GM03348 (cell line): Measurements from ENCODE around the gene NUTF2.
"Not testable (repeated sequence)": the region's sequence is repeated elsewhere in the genome, so short reads cannot be mapped to it uniquely, and the experiment has no call there.

Source experiments
- DNase-seq: peaks from one replicate; pipeline ENCODE4 v3.0.0; 2012; ENCODE audit warnings: low spot score

Gene NUTF2

GRCh38 chr16:67846320-67847063 lies at the start of gene NUTF2:
TSS of gene NUTF2 (plus strand) at chr16:67846933. CDS start at chr16:67865131, 18,198 bp downstream.
- DNase-seq = peak; percentile 96

DNA sequence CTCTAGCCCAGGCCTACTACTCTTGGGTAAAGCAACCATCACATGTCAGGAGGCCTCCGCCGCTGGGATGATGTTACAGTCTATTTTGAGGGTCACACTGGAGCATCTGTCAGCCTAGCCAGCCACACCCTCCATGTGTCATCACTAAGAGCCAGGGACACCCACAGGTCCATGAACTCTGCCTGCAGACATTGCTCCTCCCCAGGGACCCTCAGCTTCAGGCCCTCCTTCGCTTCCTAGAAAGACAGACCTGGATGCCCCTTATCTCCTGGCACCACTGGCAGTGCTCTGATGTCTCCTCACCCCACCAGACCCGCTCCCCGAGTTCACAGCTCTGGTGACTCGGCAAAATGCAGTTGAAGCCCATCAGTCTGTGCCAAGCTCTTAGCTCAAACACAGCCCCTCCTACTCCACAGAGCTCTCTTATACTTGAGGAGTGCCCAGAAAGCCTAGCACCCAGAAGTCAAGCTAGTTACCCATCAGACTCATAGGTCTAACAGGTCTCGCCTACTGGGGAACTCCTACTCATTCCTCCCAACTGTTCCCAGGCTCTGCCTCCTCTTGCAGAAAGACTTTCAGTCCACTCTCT lies 46.3 kb upstream of the NUTF2 start:
- DNase-seq = no peak

GRCh38 chr16:67801241-67801640 lies 45.5 kb upstream of the NUTF2 start:
- DNase-seq = no peak

- DNase-seq = no peak
Observed at GRCh38 chr16:67801883-67802282, 44.9 kb upstream of the NUTF2 start.

DNA sequence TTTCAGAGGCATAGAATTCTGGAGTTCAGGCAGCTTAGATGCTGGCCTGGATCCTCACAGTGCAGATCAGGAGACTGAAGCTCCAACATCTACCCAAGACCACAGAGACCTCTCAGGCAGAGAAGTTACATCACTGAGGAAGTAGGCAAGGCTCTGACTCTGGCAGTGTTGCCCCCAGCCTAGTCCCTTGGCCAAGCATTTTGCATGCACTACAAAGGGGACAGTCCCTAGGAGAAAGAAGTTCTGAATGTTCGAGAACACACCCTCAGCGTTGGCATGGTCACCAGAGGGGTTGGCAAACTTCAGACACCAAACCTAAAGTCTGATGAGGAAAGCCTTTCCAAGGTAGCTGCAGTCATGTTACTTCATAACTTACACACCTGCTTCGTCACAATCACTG lies 42.8 kb upstream of the NUTF2 start:
- no peak for DNase-seq

- no peak for DNase-seq
Observed at GRCh38 chr16:67804853-67805542, 41.7 kb upstream of the NUTF2 start.

- DNase-seq = no peak
Observed at GRCh38 chr16:67805718-67806427, 40.9 kb upstream of the NUTF2 start.

- DNase-seq = peak; percentile 99
Observed at GRCh38 chr16:67806428-67807147, 40.1 kb upstream of the NUTF2 start, which contains the start of the genes RANBP10 and TSNAXIP1. TSS of gene RANBP10 (minus strand) at chr16:67806560. CDS start at chr16:67806536, 24 bp downstream. TSS of gene TSNAXIP1 (plus strand) at chr16:67806889. CDS start at chr16:67807150, 261 bp downstream.

- no peak for DNase-seq
Observed at GRCh38 chr16:67807148-67807682, 39.5 kb upstream of the NUTF2 start.

- no peak for DNase-seq
Observed at GRCh38 chr16:67811899-67812298, 34.8 kb upstream of the NUTF2 start.

GRCh38 chr16:67814567-67814966 lies 32.2 kb upstream of the NUTF2 start:
- no peak for DNase-seq

- DNase-seq = no peak
Observed at GRCh38 chr16:67820608-67821259, 26.0 kb upstream of the NUTF2 start.

GRCh38 chr16:67822511-67822910 lies 24.2 kb upstream of the NUTF2 start:
- DNase-seq = no peak

- no peak for DNase-seq
Observed at GRCh38 chr16:67825119-67825518, 21.6 kb upstream of the NUTF2 start.

- no peak for DNase-seq
Observed at GRCh38 chr16:67825906-67826305, 20.8 kb upstream of the NUTF2 start.

- no peak for DNase-seq
Observed at GRCh38 chr16:67828651-67829050, 18.1 kb upstream of the NUTF2 start.

DNA sequence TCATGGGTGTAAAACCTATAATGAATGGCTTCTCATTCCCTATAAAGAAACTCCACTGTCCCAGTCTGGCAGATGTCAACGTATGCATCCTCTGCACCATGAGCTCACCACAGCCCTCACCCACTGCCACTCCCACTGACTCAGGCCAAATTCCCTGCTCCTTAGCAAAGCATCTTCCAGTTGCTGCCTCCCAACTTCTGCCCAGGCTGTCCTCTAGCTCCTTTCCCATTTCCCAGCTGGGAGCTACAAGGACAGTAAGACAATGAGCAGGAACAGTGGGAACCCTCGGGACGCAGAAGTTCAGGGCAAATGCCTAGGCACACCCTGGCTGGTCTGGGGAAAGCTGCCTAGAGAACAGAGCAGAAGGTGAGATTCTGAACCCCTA lies 13.7 kb upstream of the NUTF2 start:
- peak; percentile 83 for DNase-seq

- DNase-seq = peak; percentile 96
Observed at GRCh38 chr16:67833415-67834241, 13.1 kb upstream of the NUTF2 start.

DNA sequence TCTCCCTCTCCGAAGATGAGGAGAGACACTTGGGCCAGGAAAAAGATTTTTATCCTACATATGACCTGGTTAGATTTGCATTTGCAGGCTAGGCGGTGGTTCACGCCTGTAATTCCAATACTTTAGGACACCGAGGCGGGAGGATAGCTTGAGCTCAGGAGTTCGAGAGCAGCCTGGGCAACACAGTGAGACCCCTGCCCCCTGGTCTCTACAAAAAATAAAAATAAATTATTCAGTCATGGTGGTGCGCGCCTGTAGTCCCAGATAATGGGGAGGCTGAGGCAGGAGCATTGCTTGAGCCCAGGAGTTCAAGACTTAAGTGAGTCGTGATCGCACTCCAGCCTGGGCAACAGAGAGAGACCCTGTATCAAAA lies 12.5 kb upstream of the NUTF2 start:
- DNase-seq = no peak

DNA sequence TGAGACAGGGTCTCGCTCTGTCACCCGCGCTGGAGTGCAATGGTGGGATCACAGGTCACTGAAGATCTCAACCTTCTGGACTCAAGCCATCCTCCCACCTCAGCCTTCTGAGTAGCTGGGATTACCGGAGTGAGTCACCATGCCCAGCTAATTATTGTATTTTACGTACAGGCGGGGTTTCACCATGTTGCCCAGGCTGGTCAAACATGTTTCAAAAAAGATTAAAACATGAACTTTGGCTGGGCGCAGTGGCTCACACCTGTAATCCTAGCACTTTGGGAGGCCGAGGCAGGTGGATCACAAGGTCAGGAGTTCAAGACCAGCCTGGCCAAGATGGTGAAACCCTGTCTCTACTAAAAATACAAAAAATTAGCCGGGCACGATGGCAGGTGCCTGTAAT lies 9.5 kb upstream of the NUTF2 start:
- DNase-seq = not testable (repeated sequence)
